ENCODE results near the gene MPZL1.

MPZL1 gene

DNA sequence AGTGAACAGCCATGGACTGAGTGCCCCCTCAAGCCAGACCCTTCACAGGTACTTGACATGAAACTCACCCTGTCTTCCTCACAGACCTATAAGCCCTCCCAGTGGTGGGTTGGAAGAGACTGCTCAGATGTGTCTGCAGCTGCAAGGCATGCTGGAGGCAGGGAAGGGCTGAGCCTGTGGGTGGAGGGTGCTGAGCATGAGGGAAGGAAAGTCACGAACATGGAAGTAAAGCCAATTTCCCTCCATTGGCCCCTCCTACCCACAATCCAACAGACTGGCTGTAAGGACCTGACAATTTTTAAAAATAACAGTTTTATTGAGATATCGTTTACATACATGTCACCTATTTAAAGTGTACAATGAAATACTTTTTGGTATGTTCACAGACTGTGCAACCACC lies 47.6 kb upstream of the MPZL1 start:
- no peak overlapping the region for H3K4me2 ChIP-seq (ENCODE audit: insufficient read depth, low read length)
- H3K4me1 ChIP-seq (ENCODE audit: insufficient read depth, low read length), result no peaks in the 10 kb centered on the region

DNA sequence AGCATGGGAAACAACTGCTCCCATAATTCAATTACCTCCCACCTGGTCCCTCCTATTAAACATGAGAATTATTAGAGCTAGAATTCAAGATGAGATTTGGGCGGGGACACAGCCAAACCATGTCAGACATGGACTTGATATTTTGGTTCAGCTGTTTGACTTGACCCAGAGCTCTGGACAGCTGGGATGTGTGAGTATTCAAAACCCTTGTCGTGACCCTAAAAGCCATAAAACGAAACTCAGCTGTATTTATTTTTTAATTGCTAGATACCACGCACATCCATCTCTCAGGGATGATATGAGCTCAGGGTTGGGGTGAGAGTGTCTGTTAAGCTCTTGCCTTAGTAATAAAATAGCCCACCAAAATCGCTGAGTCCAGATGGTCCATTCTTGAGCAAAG lies 46.3 kb upstream of the MPZL1 start:
- peaks cover 98% of the 10 kb centered on the region for H3K79me2 ChIP-seq (ENCODE audit: insufficient read depth, low read length)
- H3K9ac ChIP-seq (ENCODE audit: low read depth, low read length), result no peak overlapping the region

More for the DNA sequence above, 47.6 kb upstream of the MPZL1 start:
- DNase-seq, result no peak
- Histone ChIP-seq H2AFZ (ENCODE audit: low read depth, low read length) (no peak overlapping the region), H3K27me3 (ENCODE audit: insufficient read depth, low read length, poor library complexity) (no peaks in the 10 kb centered on the region), H3K27ac (ENCODE audit: low read length) (no peak overlapping the region), H4K20me1 (ENCODE audit: insufficient read depth, low read length) (peaks cover 79% of the 10 kb centered on the region), H3K36me3 (ENCODE audit: insufficient read depth, low read length) (peaks cover 98% of the 10 kb centered on the region), H3K4me3 (ENCODE audit: low read depth in 1 of 2, low read length in 2 of 2) (no peak overlapping the region), H3K79me2 (ENCODE audit: insufficient read depth, low read length) (peaks cover 98% of the 10 kb centered on the region), H3K9ac (ENCODE audit: low read depth, low read length) (no peak overlapping the region), H3K9me3 (ENCODE audit: insufficient read depth, low read length, severe bottlenecking) (no peaks in the 10 kb centered on the region)
- ATAC-seq (ENCODE audit: insufficient read depth, low read depth), result peak; percentile 36; the same call in 1 of the 3 replicates
- no peak for TF ChIP-seq EZH2 (IDR thresholded peaks at IDR 0.05; ENCODE audit: borderline replicate concordance, low read depth, low read length, severe bottlenecking)
- TF ChIP-seq, protein P1, sequence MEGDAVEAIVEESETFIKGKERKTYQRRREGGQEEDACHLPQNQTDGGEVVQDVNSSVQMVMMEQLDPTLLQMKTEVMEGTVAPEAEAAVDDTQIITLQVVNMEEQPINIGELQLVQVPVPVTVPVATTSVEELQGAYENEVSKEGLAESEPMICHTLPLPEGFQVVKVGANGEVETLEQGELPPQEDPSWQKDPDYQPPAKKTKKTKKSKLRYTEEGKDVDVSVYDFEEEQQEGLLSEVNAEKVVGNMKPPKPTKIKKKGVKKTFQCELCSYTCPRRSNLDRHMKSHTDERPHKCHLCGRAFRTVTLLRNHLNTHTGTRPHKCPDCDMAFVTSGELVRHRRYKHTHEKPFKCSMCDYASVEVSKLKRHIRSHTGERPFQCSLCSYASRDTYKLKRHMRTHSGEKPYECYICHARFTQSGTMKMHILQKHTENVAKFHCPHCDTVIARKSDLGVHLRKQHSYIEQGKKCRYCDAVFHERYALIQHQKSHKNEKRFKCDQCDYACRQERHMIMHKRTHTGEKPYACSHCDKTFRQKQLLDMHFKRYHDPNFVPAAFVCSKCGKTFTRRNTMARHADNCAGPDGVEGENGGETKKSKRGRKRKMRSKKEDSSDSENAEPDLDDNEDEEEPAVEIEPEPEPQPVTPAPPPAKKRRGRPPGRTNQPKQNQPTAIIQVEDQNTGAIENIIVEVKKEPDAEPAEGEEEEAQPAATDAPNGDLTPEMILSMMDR (IDR thresholded peaks at IDR 0.05; ENCODE audit: borderline replicate concordance, extremely low read depth, low read length, poor library complexity, severe bottlenecking), result no peak

DNA sequence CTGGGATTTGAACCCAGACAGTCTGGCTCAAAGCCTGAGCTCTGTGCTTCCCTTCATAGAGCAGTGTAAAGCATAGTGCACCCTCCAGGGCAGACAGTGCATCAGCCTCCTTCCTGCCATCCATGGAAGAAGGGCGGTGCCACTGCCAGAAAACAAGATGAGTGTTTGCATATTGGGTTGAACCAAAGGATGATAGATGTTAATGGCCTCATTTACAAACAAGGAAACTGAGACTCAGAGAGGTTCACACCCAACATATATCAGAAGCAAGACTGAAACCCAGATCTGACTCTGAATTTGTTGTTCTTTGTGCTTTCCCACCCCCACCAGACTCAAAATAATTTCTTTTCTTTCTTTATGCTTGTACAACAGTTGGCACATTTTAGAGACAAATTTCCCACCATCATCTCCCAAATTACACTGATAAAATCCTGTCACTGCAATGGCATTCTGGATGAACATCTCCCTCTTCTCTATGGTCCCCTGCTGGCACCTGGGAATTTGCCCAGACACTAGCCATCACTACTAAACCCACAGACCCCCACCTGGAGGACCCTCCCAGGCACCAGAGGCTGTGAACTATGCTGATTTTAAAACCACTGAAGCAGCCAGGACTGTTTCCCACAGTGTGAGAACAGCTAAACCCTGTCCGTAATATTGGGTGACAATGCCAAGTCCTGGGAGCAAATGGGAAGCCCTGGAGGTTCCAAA lies 45.4 kb upstream of the MPZL1 start:
- no peaks in the 10 kb centered on the region for H3K4me1 ChIP-seq (ENCODE audit: insufficient read depth, low read length)
- no peak overlapping the region for H2AFZ ChIP-seq (ENCODE audit: low read depth, low read length)
- no peaks in the 10 kb centered on the region for H3K27me3 ChIP-seq (ENCODE audit: insufficient read depth, low read length, poor library complexity)
- H3K9me3 ChIP-seq (ENCODE audit: insufficient read depth, low read length, severe bottlenecking), result no peaks in the 10 kb centered on the region
- H3K79me2 ChIP-seq (ENCODE audit: insufficient read depth, low read length), result peaks cover 98% of the 10 kb centered on the region
- ATAC-seq (ENCODE audit: insufficient read depth, low read depth) (peak; percentile 57), DNase-seq (no peak)
- H3K9ac ChIP-seq (ENCODE audit: low read depth, low read length), result no peak overlapping the region
- TF ChIP-seq, protein P1 (IDR thresholded peaks at IDR 0.05; ENCODE audit: borderline replicate concordance, extremely low read depth, low read length, poor library complexity, severe bottlenecking), result no peak
- TF ChIP-seq EZH2 (IDR thresholded peaks at IDR 0.05; ENCODE audit: borderline replicate concordance, low read depth, low read length, severe bottlenecking), result no peak
- no peak overlapping the region for H3K4me2 ChIP-seq (ENCODE audit: insufficient read depth, low read length)
- peaks cover 81% of the 10 kb centered on the region for H4K20me1 ChIP-seq (ENCODE audit: insufficient read depth, low read length)
- no peak overlapping the region for H3K27ac ChIP-seq (ENCODE audit: low read length)
- peaks cover 98% of the 10 kb centered on the region for H3K36me3 ChIP-seq (ENCODE audit: insufficient read depth, low read length)
- H3K4me3 ChIP-seq (ENCODE audit: low read depth in 1 of 2, low read length in 2 of 2), result no peak overlapping the region

More for the DNA sequence above, 46.3 kb upstream of the MPZL1 start:
- H4K20me1 ChIP-seq (ENCODE audit: insufficient read depth, low read length), result peaks cover 81% of the 10 kb centered on the region
- no peak overlapping the region for H3K4me3 ChIP-seq (ENCODE audit: low read depth in 1 of 2, low read length in 2 of 2)
- no peaks in the 10 kb centered on the region for H3K9me3 ChIP-seq (ENCODE audit: insufficient read depth, low read length, severe bottlenecking)
- no peaks in the 10 kb centered on the region for H3K4me1 ChIP-seq (ENCODE audit: insufficient read depth, low read length)
- no peak overlapping the region for H2AFZ ChIP-seq (ENCODE audit: low read depth, low read length)
- no peaks in the 10 kb centered on the region for H3K27me3 ChIP-seq (ENCODE audit: insufficient read depth, low read length, poor library complexity)
- TF ChIP-seq, protein P1 (IDR thresholded peaks at IDR 0.05; ENCODE audit: borderline replicate concordance, extremely low read depth, low read length, poor library complexity, severe bottlenecking), result no peak
- no peak for TF ChIP-seq EZH2 (IDR thresholded peaks at IDR 0.05; ENCODE audit: borderline replicate concordance, low read depth, low read length, severe bottlenecking)
- H3K27ac ChIP-seq (ENCODE audit: low read length), result no peak overlapping the region
- H3K36me3 ChIP-seq (ENCODE audit: insufficient read depth, low read length), result peaks cover 98% of the 10 kb centered on the region
- no peak overlapping the region for H3K4me2 ChIP-seq (ENCODE audit: insufficient read depth, low read length)
- DNase-seq (no peak), ATAC-seq (ENCODE audit: insufficient read depth, low read depth) (no peak)

Measured in DND-41 (cell line).